ENCODE measurements around the gene SARM1.

The SARM1 gene

DNA sequence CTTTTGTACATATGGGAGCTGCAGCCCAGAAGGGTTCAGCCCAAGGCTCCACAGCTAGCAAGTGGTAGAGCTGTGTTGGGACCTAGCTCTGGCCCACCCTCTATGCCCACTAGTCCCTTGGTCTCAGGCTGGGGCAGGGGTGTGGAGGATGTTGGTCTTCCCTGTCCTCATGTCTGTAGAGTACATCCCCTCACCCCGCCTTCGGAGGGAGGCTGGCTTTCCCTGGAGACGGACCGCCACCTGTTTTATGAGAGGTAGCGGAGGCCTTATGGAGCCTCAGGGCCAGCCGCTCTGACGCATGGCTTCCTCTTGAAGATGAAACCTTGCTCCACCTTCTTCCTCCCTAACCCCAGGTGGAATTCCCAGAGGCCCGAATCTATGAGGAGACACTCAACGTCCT is 27.5 kb upstream of the SARM1 start:
- TF ChIP-seq, protein P1, sequence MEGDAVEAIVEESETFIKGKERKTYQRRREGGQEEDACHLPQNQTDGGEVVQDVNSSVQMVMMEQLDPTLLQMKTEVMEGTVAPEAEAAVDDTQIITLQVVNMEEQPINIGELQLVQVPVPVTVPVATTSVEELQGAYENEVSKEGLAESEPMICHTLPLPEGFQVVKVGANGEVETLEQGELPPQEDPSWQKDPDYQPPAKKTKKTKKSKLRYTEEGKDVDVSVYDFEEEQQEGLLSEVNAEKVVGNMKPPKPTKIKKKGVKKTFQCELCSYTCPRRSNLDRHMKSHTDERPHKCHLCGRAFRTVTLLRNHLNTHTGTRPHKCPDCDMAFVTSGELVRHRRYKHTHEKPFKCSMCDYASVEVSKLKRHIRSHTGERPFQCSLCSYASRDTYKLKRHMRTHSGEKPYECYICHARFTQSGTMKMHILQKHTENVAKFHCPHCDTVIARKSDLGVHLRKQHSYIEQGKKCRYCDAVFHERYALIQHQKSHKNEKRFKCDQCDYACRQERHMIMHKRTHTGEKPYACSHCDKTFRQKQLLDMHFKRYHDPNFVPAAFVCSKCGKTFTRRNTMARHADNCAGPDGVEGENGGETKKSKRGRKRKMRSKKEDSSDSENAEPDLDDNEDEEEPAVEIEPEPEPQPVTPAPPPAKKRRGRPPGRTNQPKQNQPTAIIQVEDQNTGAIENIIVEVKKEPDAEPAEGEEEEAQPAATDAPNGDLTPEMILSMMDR (IDR thresholded peaks at IDR 0.05), result no peak

GRCh38 chr17:28344435-28344901 is 27.0 kb upstream of the SARM1 start:
- TF ChIP-seq, protein P1 (IDR thresholded peaks at IDR 0.05), result no peak

- TF ChIP-seq, protein P1 (IDR thresholded peaks at IDR 0.05), result no peak
Observed at GRCh38 chr17:28345419-28346198, 25.9 kb upstream of the SARM1 start.

- TF ChIP-seq, protein P1 (IDR thresholded peaks at IDR 0.05), result no peak
Observed at GRCh38 chr17:28346199-28346580, 25.3 kb upstream of the SARM1 start.

DNA sequence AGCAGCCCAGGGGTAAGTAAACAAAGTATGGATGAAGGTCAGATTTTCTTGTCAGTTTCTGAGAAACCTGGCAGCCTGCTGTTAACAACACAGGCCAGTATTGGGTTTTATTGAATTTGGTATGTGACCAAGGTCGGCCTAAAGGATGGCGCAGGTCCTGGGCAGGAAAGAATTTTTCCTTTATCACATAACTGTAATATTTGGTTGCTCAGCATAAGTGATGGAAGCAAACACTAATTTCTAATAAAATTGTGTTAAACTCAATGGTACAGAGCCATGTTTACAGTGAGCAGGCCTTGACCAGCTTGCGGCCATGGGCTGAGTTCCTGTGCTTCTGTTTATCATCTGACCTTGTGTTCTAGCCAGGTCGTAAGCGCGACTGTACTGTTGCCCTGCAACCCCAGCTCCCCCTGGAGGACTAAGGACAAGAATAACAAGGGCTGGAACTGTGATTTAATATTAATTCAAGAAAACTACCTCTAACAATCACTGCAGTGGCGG is 24.7 kb upstream of the SARM1 start:
- TF ChIP-seq, protein P1 (IDR thresholded peaks at IDR 0.05), result peak; percentile 79

DNA sequence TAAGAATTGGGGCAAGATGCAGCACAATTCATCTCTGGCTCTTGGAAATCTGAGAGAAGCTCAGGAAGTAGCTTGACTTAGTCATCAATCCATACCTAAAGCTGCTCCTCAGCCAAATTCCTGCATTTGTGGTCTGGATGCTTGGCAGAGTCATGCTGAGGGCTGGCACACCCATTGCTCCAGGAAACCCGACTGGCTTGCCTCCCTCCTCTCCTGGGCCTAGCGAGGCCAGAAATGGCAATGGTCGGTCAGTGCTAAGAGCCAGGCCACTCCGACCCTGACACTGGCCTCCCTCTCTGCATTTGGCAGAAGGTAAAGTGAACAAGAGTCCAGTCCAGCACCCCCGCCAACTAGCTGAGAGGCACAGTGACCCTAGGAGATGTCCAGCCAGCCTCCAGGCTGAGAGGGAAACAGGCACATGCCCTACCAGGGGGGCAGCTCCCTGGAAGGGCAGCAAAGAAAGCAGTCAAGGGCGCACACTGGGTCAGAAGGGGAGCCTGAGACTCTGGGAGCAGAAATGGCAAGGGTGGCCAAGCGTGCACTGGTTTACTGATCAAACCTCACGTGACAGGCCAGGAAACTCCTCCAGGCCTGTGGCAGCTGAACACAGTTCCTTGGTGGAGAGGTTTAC is 24.1 kb upstream of the SARM1 start:
- TF ChIP-seq, protein P1 (IDR thresholded peaks at IDR 0.05), result peak; percentile 29; the same call in 1 of the 2 replicates

GRCh38 chr17:28348979-28349378 is 22.5 kb upstream of the SARM1 start:
- TF ChIP-seq, protein P1 (IDR thresholded peaks at IDR 0.05), result no peak

All from LNCAP (cell line).